H9 (cell line): ENCODE measurements around the gene FAM162A. TPM values are rescaled to one million over a fixed set of nuclear protein-coding genes. Genes with fewer than 3 reads are reported as not detected.

Experiments
- DNase-seq: peaks from one replicate; pipeline ENCODE4 v3.0.0-alpha.2; 2017
- H2AFZ ChIP-seq: one replicate; pipeline ENCODE4 v1.6.1; 2013; ENCODE audit warnings: mild to moderate bottlenecking, low read length, control low read depth, moderate library complexity
- H2AK5ac ChIP-seq: 2 replicates; pipeline ENCODE4 v1.6.1; 2013; ENCODE audit warnings: low read length, control low read depth, mixed read lengths; ENCODE audit not compliant: insufficient read length
- H2BK120ac ChIP-seq: one replicate; pipeline ENCODE4 v1.6.1; 2013; ENCODE audit warnings: low read depth, mild to moderate bottlenecking, low read length, control low read depth, inconsistent platforms; ENCODE audit not compliant: poor library complexity, severe bottlenecking
- H2BK12ac ChIP-seq: 2 replicates; pipeline ENCODE4 v1.6.1; 2013; ENCODE audit warnings: low read length, control low read depth, mixed read lengths, low read depth; ENCODE audit not compliant: insufficient read length
- H2BK15ac ChIP-seq: 2 replicates; pipeline ENCODE4 v1.6.1; 2013; ENCODE audit warnings: low read depth, low read length, control low read depth
- H2BK20ac ChIP-seq: one replicate; pipeline ENCODE4 v1.6.1; 2013; ENCODE audit warnings: low read depth, mild to moderate bottlenecking, low read length, control low read depth, inconsistent platforms; ENCODE audit not compliant: poor library complexity, severe bottlenecking
- H2BK5ac ChIP-seq: 2 replicates; pipeline ENCODE4 v1.6.1; 2013; ENCODE audit warnings: low read length, control low read depth, mixed read lengths; ENCODE audit not compliant: insufficient read length
- H3K14ac ChIP-seq: 2 replicates; pipeline ENCODE4 v1.6.1; 2013; ENCODE audit warnings: low read length, control low read depth; ENCODE audit not compliant: insufficient read depth
- H3K18ac ChIP-seq: 2 replicates; pipeline ENCODE4 v1.6.1; 2013; ENCODE audit warnings: low read depth, mild to moderate bottlenecking, mixed read lengths, low read length, control low read depth; ENCODE audit not compliant: insufficient read length
- H3K23ac ChIP-seq: 2 replicates; pipeline ENCODE4 v1.6.1; 2013; ENCODE audit warnings: low read length, control low read depth, mixed read lengths, low read depth; ENCODE audit not compliant: insufficient read length
- H3K23me2 ChIP-seq: 2 replicates; pipeline ENCODE4 v1.6.1; 2013; ENCODE audit warnings: low read depth, mild to moderate bottlenecking, mixed read lengths, low read length, control low read depth; ENCODE audit not compliant: insufficient read length, poor library complexity, severe bottlenecking
- H3K27ac ChIP-seq: 2 replicates; pipeline ENCODE4 v1.5.1; 2013; ENCODE audit warnings: low read length, control low read depth, mixed read lengths, low read depth; ENCODE audit not compliant: insufficient read length
- H3K27me3 ChIP-seq: 2 replicates; pipeline ENCODE4 v1.6.1; 2013; ENCODE audit warnings: low read length, control low read depth, inconsistent platforms; ENCODE audit not compliant: insufficient read depth
- H3K4ac ChIP-seq: 2 replicates; pipeline ENCODE4 v1.6.1; 2013; ENCODE audit warnings: low read depth, mild to moderate bottlenecking, control low read depth, inconsistent platforms, low read length, moderate library complexity
- H3K4me1 ChIP-seq: 2 replicates; pipeline ENCODE4 v1.6.1; 2013; ENCODE audit warnings: low read length, control low read depth, inconsistent platforms; ENCODE audit not compliant: insufficient read depth
- H3K4me2 ChIP-seq: 2 replicates; pipeline ENCODE4 v1.6.1; 2013; ENCODE audit warnings: low read length, control low read depth, mixed read lengths; ENCODE audit not compliant: insufficient read length, insufficient read depth
- H3K56ac ChIP-seq: 2 replicates; pipeline ENCODE4 v1.6.1; 2013; ENCODE audit warnings: low read depth, mild to moderate bottlenecking, mixed read lengths, low read length, control low read depth; ENCODE audit not compliant: insufficient read length
- H3K79me1 ChIP-seq: 2 replicates; pipeline ENCODE4 v1.6.1; 2013; ENCODE audit warnings: low read depth, mild to moderate bottlenecking, moderate library complexity, low read length, control low read depth, inconsistent platforms; ENCODE audit not compliant: insufficient read depth, poor library complexity, severe bottlenecking
- H3K79me2 ChIP-seq: 2 replicates; pipeline ENCODE4 v1.6.1; 2013; ENCODE audit warnings: low read length, control low read depth, inconsistent platforms; ENCODE audit not compliant: insufficient read depth
- H3K9ac ChIP-seq: 2 replicates; pipeline ENCODE4 v1.6.1; 2013; ENCODE audit warnings: low read length, control low read depth, mixed read lengths; ENCODE audit not compliant: insufficient read length; ENCODE audit errors: extremely low read depth
- H3K9me3 ChIP-seq: one replicate; pipeline ENCODE4 v1.6.1; 2013; ENCODE audit warnings: low read depth, low read length, inconsistent platforms; ENCODE audit not compliant: control insufficient read depth
- H3T11ph ChIP-seq: one replicate; pipeline ENCODE4 v1.6.1; 2013; ENCODE audit warnings: mild to moderate bottlenecking, low read length, control low read depth, inconsistent platforms
- H4K20me1 ChIP-seq: one replicate; pipeline ENCODE4 v1.6.1; 2013; ENCODE audit not compliant: control insufficient read depth, insufficient read length, insufficient read depth
- H4K5ac ChIP-seq: 2 replicates; pipeline ENCODE4 v1.6.1; 2013; ENCODE audit warnings: low read depth, mild to moderate bottlenecking, mixed read lengths, low read length, control low read depth; ENCODE audit not compliant: insufficient read length
- H4K8ac ChIP-seq: replicated peaks from 2 replicates; pipeline ENCODE4 v1.6.1; 2013; ENCODE audit warnings: low read length, control low read depth, mixed read lengths, low read depth; ENCODE audit not compliant: insufficient read length
- H4K91ac ChIP-seq: 2 replicates; pipeline ENCODE4 v1.6.1; 2013; ENCODE audit warnings: low read depth, mild to moderate bottlenecking, moderate library complexity, mixed read lengths, low read length, control low read depth; ENCODE audit not compliant: insufficient read length
- H3K27ac Mint-ChIP-seq, 3 experiments: 2 replicates in 2 of 3; 3 replicates in 1 of 3; pipeline ENCODE4 v1.8.0; 2020 to 2021; ENCODE audit warnings: mixed read lengths in 3 of 3, mild to moderate bottlenecking in 1 of 3, moderate library complexity in 1 of 3
- H3K27me3 Mint-ChIP-seq: 2 replicates; pipeline ENCODE4 v1.8.0; 2021; ENCODE audit warnings: low read depth, mild to moderate bottlenecking, moderate library complexity, mixed read lengths
- H3K36me3 Mint-ChIP-seq, 3 experiments: 2 replicates in 2 of 3; 3 replicates in 1 of 3; pipeline ENCODE4 v1.8.0; 2020 to 2021; ENCODE audit warnings: low read depth in 3 of 3, mixed read lengths in 3 of 3; ENCODE audit not compliant: insufficient read depth in 1 of 3
- H3K4me1 Mint-ChIP-seq, 2 experiments: 2 replicates each; pipeline ENCODE4 v1.8.0; 2020; ENCODE audit warnings: mixed read lengths in 2 of 2
- H3K4me3 Mint-ChIP-seq, 2 experiments: 2 replicates in 1 of 2; 3 replicates in 1 of 2; pipeline ENCODE4 v1.8.0; 2020 to 2021; ENCODE audit warnings: mild to moderate bottlenecking in 2 of 2, mixed read lengths in 2 of 2, moderate library complexity in 1 of 2
- H3K9me3 Mint-ChIP-seq, 2 experiments: 2 replicates in 1 of 2; 3 replicates in 1 of 2; pipeline ENCODE4 v1.8.0; 2020; ENCODE audit warnings: mild to moderate bottlenecking in 2 of 2, mixed read lengths in 2 of 2, moderate library complexity in 1 of 2
- CTCF ChIP-seq: fragments of 200-600 bp; sonication (generic); conservative IDR thresholded peaks from 3 replicates; pipeline ENCODE4 v1.8.0; 2021; ENCODE audit warnings: antibody characterized with exemption, mild to moderate bottlenecking
- WGBS: extraction: QIAGEN DNeasy Blood & Tissue Kit; methylation state at CpG from one replicate; pipeline ENCODE4 v1.1.7; 2013; ENCODE audit warnings: missing lambda C conversion rate, low lambda C conversion rate, mixed read lengths; ENCODE audit not compliant: insufficient read length; ENCODE audit errors: extremely low coverage; 5-methylcytosine and 5-hydroxymethylcytosine counted together
- total RNA-seq: library from RNA; stranded (reverse); gene quantifications from 2 replicates; pipeline ENCODE4 v1.2.1, GENCODE V29; 2021

The FAM162A gene
- total RNA-seq, 1 experiment from 2014 or later: 78.5 TPM

DNA sequence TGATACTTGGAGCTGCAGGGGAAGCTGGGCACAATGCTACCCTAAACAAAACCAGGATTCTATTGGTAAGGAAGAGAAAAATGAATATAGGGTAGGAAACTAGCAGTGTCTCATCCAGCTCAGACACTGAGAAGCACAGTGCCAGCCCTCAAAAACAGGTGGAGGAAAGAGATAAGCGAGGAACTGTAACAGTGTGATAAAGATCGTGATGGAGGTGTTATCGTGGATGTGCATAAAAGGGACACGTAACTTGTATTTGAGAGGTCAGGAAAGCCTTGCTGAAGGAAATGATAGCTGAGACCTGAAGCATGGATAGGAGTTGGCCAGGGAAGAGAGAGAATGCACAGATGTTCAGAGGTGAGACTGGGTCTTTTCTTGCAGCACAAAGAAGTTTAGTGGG, 28.4 kb upstream of the FAM162A start:
- no peaks in the 10 kb centered on the region for H3K4me1 ChIP-seq

More for the DNA sequence above, 28.4 kb upstream of the FAM162A start:
- DNase-seq: no peak
- WGBS: 95% methylated on average over 4 of the region's 4 CpGs
- Histone ChIP-seq H3K27ac (no peak overlapping the region), H4K20me1 (no peaks in the 10 kb centered on the region), H4K5ac (no peak overlapping the region), H3K27me3 (no peaks in the 10 kb centered on the region), H2AFZ (no peak overlapping the region), H2BK120ac (no peak overlapping the region), H4K8ac (no peak overlapping the region), H3T11ph (no peak overlapping the region), H3K56ac (no peak overlapping the region), H3K23ac (no peak overlapping the region), H3K23me2 (no peaks in the 10 kb centered on the region), H3K79me2 (no peaks in the 10 kb centered on the region), H2BK20ac (no peak overlapping the region), H3K79me1 (no peaks in the 10 kb centered on the region), H3K9me3 (no peaks in the 10 kb centered on the region), H2BK12ac (no peak overlapping the region), H3K4me2 (no peak overlapping the region), H3K18ac (no peak overlapping the region), H3K4ac (no peak overlapping the region), H2BK15ac (no peak overlapping the region), H4K91ac (no peak overlapping the region), H2AK5ac (no peak overlapping the region), H3K14ac (no peak overlapping the region), H3K9ac (no peak overlapping the region), H2BK5ac (no peak overlapping the region)
- Mint-ChIP-seq H3K36me3 (peaks cover 1 to 15% (median 9%) of the 10 kb centered on the region in 3 experiments; a peak in 4 of 7 replicates), H3K9me3 (no peaks in the 10 kb centered on the region), H3K27ac (peak overlapping the region in 1 of 3 experiments; percentile 6; a peak in 1 of 7 replicates), H3K27me3 (no peaks in the 10 kb centered on the region), H3K4me1 (no peaks in the 10 kb centered on the region), H3K4me3 (no peak overlapping the region)
- TF ChIP-seq CTCF: no peak
